Thoracic aorta endothelial cell (primary cell): ENCODE data around the gene DHRS13. TPM values are rescaled to one million over a fixed set of nuclear protein-coding genes. Genes with fewer than 3 reads are reported as not detected.

ENCODE experiments used
- total RNA-seq: library from RNA; depleted of rRNA; stranded (reverse); fragments of >200 nt; gene quantifications from 2 replicates; pipeline ENCODE4 v1.2.3, GENCODE V29; 2012

The DHRS13 gene, protein sequence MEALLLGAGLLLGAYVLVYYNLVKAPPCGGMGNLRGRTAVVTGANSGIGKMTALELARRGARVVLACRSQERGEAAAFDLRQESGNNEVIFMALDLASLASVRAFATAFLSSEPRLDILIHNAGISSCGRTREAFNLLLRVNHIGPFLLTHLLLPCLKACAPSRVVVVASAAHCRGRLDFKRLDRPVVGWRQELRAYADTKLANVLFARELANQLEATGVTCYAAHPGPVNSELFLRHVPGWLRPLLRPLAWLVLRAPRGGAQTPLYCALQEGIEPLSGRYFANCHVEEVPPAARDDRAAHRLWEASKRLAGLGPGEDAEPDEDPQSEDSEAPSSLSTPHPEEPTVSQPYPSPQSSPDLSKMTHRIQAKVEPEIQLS
- 6.4 and 7.4 TPM in 2 replicates for total RNA-seq

DNA sequence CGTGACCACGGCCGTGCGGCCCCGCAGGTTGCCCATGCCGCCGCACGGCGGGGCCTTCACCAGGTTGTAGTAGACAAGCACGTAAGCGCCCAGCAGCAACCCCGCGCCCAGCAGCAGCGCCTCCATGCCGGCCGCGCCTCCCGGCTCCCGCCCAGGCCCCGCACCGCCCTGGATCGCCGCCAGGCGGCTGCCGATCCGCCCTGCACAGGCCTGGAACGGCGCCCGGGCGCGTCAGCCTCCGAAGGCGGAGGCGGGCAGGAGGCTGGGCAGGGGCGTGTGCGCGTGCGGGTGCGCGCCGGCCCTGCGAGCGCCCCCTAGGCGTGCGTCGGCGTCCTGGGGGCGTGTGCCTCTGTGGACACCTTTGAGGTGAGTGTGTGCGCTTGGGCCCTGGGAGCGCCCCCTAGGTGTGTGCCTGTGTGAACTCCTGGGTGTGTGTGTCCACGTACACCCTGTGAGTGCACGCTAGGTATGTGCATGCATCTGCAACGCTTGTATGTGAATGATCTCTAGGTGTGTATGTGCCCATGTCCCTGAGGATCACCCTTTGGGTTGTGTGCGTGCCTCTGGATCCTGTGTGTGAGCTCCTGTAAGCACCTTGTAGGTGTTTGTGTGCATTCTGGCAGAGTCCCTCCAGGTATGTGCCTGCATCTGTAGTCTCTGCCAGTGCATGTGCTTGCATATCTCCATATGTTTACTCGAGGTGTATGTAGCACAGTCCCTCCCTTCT lies at the start of gene DHRS13:
Gene DHRS13, minus strand, starts transcription at position 261 of the 727 bp plus-strand sequence. Its CDS starts 135 bp downstream, at position 126.

DNA sequence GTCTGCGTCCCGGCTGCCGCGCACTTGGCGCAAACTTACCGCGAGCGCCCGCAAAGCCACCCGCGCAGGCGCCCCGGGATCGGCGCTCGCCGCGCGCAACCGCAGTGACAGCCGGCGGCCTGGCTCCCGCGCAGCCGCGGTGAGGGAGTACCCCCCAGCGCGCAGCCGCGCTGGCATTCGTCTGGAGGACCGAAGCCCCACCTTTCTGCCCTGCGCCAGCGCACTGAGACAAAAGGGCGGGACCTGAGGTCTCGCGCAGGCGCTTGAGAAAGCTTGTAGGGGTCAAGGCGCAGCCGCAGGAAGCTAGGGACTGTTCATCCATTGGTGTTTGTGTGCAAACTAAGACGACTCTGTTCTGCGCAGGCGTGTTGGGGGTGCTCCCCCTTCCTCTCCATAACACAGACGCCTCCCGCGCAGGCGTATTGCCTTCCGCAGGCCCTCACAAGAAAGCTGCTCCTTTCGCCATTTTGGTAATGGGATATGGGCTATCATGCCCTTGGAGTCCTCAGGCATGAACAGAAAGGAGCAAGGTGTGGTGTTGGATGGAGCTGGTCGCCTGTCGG lies 48.6 kb upstream of the DHRS13 start, which contains the start of gene PHF12:
Gene PHF12, minus strand, starts transcription at position 91 of the 563 bp plus-strand sequence. CDS start 558 bp downstream, outside the sequence.

DNA sequence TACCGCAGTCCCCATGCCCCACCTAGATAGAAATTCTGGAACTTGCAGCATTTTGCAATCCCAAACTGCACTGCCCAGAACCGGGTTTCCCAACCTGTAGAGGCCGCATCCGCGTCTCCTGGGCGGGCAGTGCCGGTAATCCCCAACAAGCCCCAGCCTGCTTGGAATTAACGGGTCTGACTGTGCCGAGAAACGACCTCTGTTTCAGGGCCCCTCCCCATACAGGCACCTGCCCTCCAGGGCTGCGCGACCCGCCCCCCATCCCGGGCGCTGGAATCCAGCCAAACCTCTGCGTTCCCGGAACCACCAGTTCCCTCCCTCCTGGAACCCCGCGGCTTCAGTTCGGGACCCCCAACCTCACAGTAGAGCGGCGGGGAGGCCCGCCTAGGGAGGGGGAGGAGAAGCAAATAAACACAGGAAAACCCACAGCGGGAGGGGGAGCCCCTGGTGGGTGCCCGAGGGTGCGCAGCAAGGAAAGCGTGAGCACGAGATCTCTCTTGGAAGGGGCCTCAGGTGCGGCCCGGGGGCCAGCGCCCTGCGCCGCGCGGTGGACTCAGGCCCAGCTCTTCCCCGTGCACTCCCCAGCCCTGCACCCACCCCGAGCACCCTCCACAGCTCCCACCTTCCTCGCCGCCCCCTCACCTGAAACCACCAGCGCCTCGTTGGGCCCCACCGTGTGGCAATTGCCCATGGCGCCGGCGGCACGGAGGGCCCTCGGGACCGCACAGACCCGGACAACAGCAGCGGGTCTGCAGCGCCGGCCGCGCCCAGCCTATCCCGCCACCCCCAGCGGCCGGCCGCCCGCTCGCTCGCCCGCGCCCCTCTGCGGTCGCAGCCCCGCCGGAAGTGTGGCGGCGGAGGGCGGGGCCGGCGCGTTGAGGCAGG lies 5.8 kb downstream of the DHRS13 start, which contains the start of gene FLOT2:
Gene FLOT2, minus strand, starts transcription at position 850 of the 885 bp plus-strand sequence. Its CDS starts 159 bp downstream, at position 691.

DNA sequence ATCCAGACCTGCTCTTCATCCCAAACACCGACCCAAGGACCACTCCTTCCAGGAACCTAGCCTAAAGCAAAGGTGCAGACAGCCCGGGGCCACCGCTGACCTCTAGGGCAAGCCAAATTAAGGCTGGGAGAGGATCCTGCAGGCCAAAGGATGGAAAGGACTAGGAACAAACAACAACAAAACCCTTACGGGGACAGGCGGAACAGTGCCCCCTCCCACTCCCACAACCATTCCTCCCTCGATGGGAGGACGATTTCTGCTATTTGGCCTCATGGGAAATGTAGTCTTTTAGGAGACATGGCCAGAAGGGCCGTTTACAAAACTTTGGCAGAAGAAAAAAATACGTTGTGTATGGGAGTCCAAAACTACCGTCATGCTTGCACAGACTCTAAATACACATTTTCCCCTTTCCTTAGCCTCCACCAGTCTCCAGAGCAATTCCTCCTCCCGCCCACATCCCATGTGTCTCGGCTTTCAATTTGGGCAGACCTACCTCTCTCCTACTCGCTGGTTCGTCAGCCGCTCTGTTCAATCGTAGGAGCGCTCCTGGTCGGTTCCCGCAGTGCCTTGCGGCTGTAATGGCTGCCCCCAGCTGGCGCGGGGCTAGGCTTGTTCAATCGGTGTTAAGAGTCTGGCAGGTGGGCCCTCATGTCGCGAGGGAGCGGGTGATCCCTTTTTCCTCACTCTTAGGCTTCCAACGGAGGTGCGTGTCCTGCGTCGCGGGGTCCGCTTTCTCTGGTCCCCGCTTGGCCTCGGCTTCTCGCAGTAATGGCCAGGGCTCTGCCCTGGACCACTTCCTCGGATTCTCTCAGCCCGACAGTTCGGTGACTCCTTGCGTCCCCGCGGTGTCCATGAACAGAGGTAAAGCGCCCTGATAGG lies 48.2 kb downstream of the DHRS13 start, which contains the start of gene ERAL1:
Gene ERAL1, plus strand, starts transcription at position 560 of the 879 bp plus-strand sequence. Its CDS starts 19 bp downstream, at position 579.

Other genes with a start within 250 kb of the DHRS13 start
- gene SDF2, start 241.2 kb downstream of the DHRS13 start, total RNA-seq = 31.2 and 36.7 TPM in 2 replicates
- gene SUPT6H, start 240.9 kb downstream of the DHRS13 start, total RNA-seq = 55.9 and 65.0 TPM in 2 replicates
- gene PROCA1, start 191.2 kb downstream of the DHRS13 start, total RNA-seq = 1.1 and 1.3 TPM in 2 replicates
- gene RAB34, start 185.2 kb downstream of the DHRS13 start, total RNA-seq = 24.9 and 96.6 TPM in 2 replicates
- gene RPL23A, start 183.1 kb downstream of the DHRS13 start, total RNA-seq = 554 and 645 TPM in 2 replicates
- gene TLCD1, start 176.8 kb downstream of the DHRS13 start, total RNA-seq = 0.93 and 1.0 TPM in 2 replicates
- 1.1 and 1.5 TPM in 2 replicates for gene NEK8, start 174.3 kb downstream of the DHRS13 start, total RNA-seq
- gene TRAF4, start 159.1 kb downstream of the DHRS13 start, total RNA-seq = 24.6 and 27.9 TPM in 2 replicates
- 10.5 and 16.9 TPM in 2 replicates for gene FAM222B, start 60.3 kb downstream of the DHRS13 start, total RNA-seq
- 49.6 and 66.8 TPM in 2 replicates for gene ERAL1, start 48.1 kb downstream of the DHRS13 start, total RNA-seq
- 75.6 and 75.8 TPM in 2 replicates for gene FLOT2, start 5.3 kb downstream of the DHRS13 start, total RNA-seq
- gene PHF12, start 48.4 kb upstream of the DHRS13 start, total RNA-seq = 24.8 and 29.4 TPM in 2 replicates
- not detected in 2 replicates for gene SEZ6, start 103.0 kb upstream of the DHRS13 start, total RNA-seq
- gene PIPOX, start 140.1 kb upstream of the DHRS13 start, total RNA-seq = 1.8 and 3.1 TPM in 2 replicates